ENCODE measurements around the gene YIPF3.

GRCh38 chr6:43532201-43532600 lies 15.5 kb upstream of the YIPF3 start:
- TF ChIP-seq LEF1 (IDR thresholded peaks at IDR 0.05; ENCODE audit: borderline replicate concordance) (no peak), BHLHE40 (IDR thresholded peaks at IDR 0.05; ENCODE audit: borderline replicate concordance) (no peak), ZNF384 (IDR thresholded peaks at IDR 0.05) (no peak), SP1 (IDR thresholded peaks at IDR 0.05) (no peak), FOXM1 (IDR thresholded peaks at IDR 0.05; ENCODE audit: borderline replicate concordance) (no peak), ELF4 (IDR thresholded peaks at IDR 0.05) (no peak), ARNT (IDR thresholded peaks at IDR 0.05) (no peak), FOXK2 (IDR thresholded peaks at IDR 0.05) (no peak)
